A549 (cell line): ENCODE results near the gene STK16. TPM values are rescaled to one million over a fixed set of nuclear protein-coding genes. Genes with fewer than 3 reads are reported as not detected.
"Not testable (repeated sequence)": the region's sequence is repeated elsewhere in the genome, so short reads cannot be mapped to it uniquely, and the experiment has no call there.

Source experiments
- ATAC-seq, 2 experiments: fragments of 200-7000 bp in 1 of 2; fragments of >200 bp in 1 of 2; cut with Nextera tagmentation in 1 of 2; cut with Tn5 transposase in 1 of 2; 3 replicates each; pipeline versions ENCODE4 v1.8.0 to v1.9.1; 2018 to 2020; ENCODE audit warnings: mild to moderate bottlenecking in 1 of 2, moderate library complexity in 1 of 2
- CTCF ChIA-PET: fragments of 300-600 bp; sonication (Branson Sonifier 250); formaldehyde crosslinking; extraction: SDS; loops from one replicate; lab custom pipeline; 2021; ENCODE audit warnings: antibody characterized with exemption, inconsistent platforms; lab: Yijun Ruan, JAX
- POLR2A ChIA-PET: fragments of 350-600 bp; formaldehyde crosslinking; extraction: SDS; loops from one replicate; lab custom pipeline; 2021; ENCODE audit warnings: antibody characterized with exemption, inconsistent platforms; lab: Yijun Ruan, JAX
- DNase-seq, 2 experiments: peaks; one replicate each; pipeline versions ENCODE4 v3.0.0 to v3.0.0-alpha.2; 2011 to 2016; ENCODE audit warnings: low read depth in 1 of 2, low spot score in 1 of 2
- FAIRE-seq: peaks from 2 replicates; lab custom pipeline; 2011; peaks lifted over from hg19 to GRCh38; lab: Jason Lieb, UNC
- H3K27ac ChIP-seq, 2 experiments: fragments of >200 bp; sonication (Bioruptor Twin); formaldehyde crosslinking; 3 replicates each; pipeline ENCODE4 v1.5.1; 2016 to 2017
- H3K4me1 ChIP-seq: fragments of >200 bp; sonication (Bioruptor Twin); formaldehyde crosslinking; 3 replicates; pipeline ENCODE4 v1.6.1; 2016
- H3K4me2 ChIP-seq: fragments of >200 bp; sonication (Bioruptor Twin); formaldehyde crosslinking; 3 replicates; pipeline ENCODE4 v1.6.1; 2016
- H3K4me3 ChIP-seq: fragments of >200 bp; sonication (Bioruptor Twin); formaldehyde crosslinking; 3 replicates; pipeline ENCODE4 v1.5.1; 2016
- H3K9me3 ChIP-seq: fragments of >200 bp; sonication (Bioruptor Twin); formaldehyde crosslinking; 3 replicates; pipeline ENCODE4 v1.6.1; 2016
- BCL3 ChIP-seq: fragments of >200 bp; sonication (Bioruptor Twin); formaldehyde crosslinking; IDR thresholded peaks from 3 replicates; pipeline ENCODE4 v1.6.1; 2016
- CBX2 ChIP-seq: fragments of 200-600 bp; sonication (generic); IDR thresholded peaks from 2 replicates; pipeline ENCODE4 v1.6.1; 2016; ENCODE audit warnings: low read depth, mild to moderate bottlenecking, borderline replicate concordance
- CEBPB ChIP-seq, 2 experiments: fragments of >200 bp in 1 of 2; sonication (Bioruptor Twin) in 1 of 2; formaldehyde crosslinking in 1 of 2; IDR thresholded peaks; 2 replicates each; pipeline ENCODE4 v1.6.1; 2012 to 2016
- CHD2 ChIP-seq: fragments of 150-350 bp; IDR thresholded peaks from 2 replicates; pipeline ENCODE4 v1.6.1; 2014; ENCODE audit warnings: low read length; ENCODE audit not compliant: partially characterized antibody
- CHD4 ChIP-seq: fragments of 200-600 bp; sonication (generic); IDR thresholded peaks from 2 replicates; pipeline ENCODE4 v1.6.1; 2016; ENCODE audit warnings: antibody characterized with exemption, mild to moderate bottlenecking, borderline replicate concordance
- E2F6 ChIP-seq: IDR thresholded peaks from 2 replicates; pipeline ENCODE4 v1.6.1; 2012; ENCODE audit warnings: low read depth, borderline replicate concordance
- FOSB ChIP-seq: fragments of 250-450 bp; sonication (Bioruptor Pico); IDR thresholded peaks from 2 replicates; pipeline ENCODE4 v1.5.0; 2020; ENCODE audit warnings: mild to moderate bottlenecking, moderate library complexity
- JUNB ChIP-seq: fragments of >200 bp; sonication (Bioruptor Twin); formaldehyde crosslinking; IDR thresholded peaks from 2 replicates; pipeline ENCODE4 v1.6.1; 2016
- MAZ ChIP-seq: fragments of 150-350 bp; IDR thresholded peaks from 2 replicates; pipeline ENCODE4 v1.6.1; 2014; ENCODE audit warnings: antibody characterized with exemption, low read depth, low read length, borderline replicate concordance
- PHF8 ChIP-seq: fragments of 200-600 bp; sonication (generic); IDR thresholded peaks from 2 replicates; pipeline ENCODE4 v1.6.1; 2016; ENCODE audit warnings: low read depth, mild to moderate bottlenecking, antibody characterized with exemption, moderate library complexity, borderline replicate concordance
- RCOR1 ChIP-seq: fragments of 150-350 bp; IDR thresholded peaks from 2 replicates; pipeline ENCODE4 v1.6.1; 2014; ENCODE audit warnings: antibody characterized with exemption, low read length, low read depth
- REST ChIP-seq: fragments of 200-600 bp; sonication (generic); IDR thresholded peaks from 2 replicates; pipeline ENCODE4 v1.6.1; 2016; ENCODE audit warnings: antibody characterized with exemption, mild to moderate bottlenecking, moderate library complexity
- SMC3 ChIP-seq: fragments of >200 bp; sonication (Bioruptor Twin); formaldehyde crosslinking; IDR thresholded peaks from 3 replicates; pipeline ENCODE4 v1.6.1; 2018; ENCODE audit warnings: inconsistent platforms
- TFCP2L1 ChIP-seq: fragments of 250-450 bp; sonication (Bioruptor Pico); IDR thresholded peaks from 2 replicates; pipeline ENCODE4 v1.5.0; 2021; ENCODE audit warnings: mild to moderate bottlenecking
- ZNF302 ChIP-seq: fragments of 250-450 bp; sonication (Bioruptor Pico); IDR thresholded peaks from 2 replicates; pipeline ENCODE4 v1.9.0; 2021; ENCODE audit warnings: inconsistent platforms, mild to moderate bottlenecking, moderate library complexity
- WGBS: methylation state at CpG from one replicate; pipeline ENCODE4 v1.1.6; 2017; ENCODE audit errors: missing lambda C conversion rate; 5-methylcytosine and 5-hydroxymethylcytosine counted together
- polyA plus RNA-seq, 4 experiments: library from polyadenylated mRNA; depleted of rRNA in 3 of 4; stranded (reverse); fragments of >200 nt; fragmentation: RNase III in 1 of 4; extraction: RNeasy Plus Mini Kit Qiagen cat#74134 plus additional on column Dnase treatment in 1 of 4; gene quantifications; 2 replicates in 3 of 4; 3 replicates in 1 of 4; pipeline ENCODE4 v1.2.3, GENCODE V29; 2011 to 2017
- TF ChIP-seq, protein P1 (sequence below): fragments of 450-650 bp; IDR thresholded peaks from 2 replicates; pipeline ENCODE4 v1.6.1; 2014; ENCODE audit warnings: antibody characterized with exemption
- TF ChIP-seq, protein P2 (sequence below): fragments of 150-350 bp; IDR thresholded peaks from 2 replicates; pipeline ENCODE4 v1.6.1; 2014; ENCODE audit warnings: low read depth, mild to moderate bottlenecking, low read length
- TF ChIP-seq, protein P3 (sequence below): fragments of 250-450 bp; sonication (Bioruptor Pico); IDR thresholded peaks from 2 replicates; pipeline ENCODE4 v1.5.0; 2021; ENCODE audit warnings: mild to moderate bottlenecking, moderate library complexity, borderline replicate concordance

STK16 gene
- polyA plus RNA-seq, 2 of the 4 experiments (the other 2 are of a cell fraction), result 37.0 to 43.3 TPM

DNA sequence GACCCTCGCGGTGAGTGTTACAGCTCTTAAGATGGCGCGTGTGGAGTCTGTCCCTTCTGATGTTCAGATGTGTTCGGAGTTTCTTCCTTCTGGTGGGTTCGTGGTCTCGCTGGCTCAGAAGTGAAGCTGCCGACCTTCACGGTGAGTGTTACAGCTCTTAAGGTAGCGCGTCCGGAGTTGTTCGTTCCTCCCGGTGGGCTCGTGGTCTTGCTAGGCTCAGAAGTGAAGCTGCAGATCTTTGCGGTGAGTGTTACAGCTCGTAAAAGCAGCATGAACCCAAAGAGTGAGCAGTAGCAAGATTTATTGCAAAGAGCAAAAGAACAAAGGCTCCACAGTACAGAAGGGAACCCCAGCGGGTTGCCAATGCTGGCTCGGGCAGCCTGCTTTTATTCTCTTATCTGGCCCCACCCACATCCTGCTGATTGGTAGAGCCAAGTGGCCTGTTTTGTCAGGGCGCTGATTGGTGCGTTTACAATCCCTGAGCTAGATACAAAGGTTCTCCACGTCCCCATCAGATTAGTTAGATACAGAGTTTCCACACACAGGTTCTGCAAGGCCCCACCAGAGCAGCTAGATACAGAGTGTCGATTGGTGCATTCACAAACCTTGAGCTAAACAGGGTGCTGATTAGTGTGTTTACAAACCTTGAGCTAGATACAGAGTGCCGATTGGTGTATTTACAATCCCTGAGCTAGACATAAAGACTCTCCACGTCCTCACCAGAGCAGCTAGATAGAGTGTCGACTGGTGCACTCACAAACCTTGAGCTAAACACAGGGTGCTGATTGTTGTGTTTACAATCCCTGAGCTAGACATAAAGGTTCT lies 44.6 kb upstream of the STK16 start:
- ATAC-seq, POLR2A ChIA-PET, H3K4me2 ChIP-seq, FAIRE-seq, H3K4me3 ChIP-seq, DNase-seq, H3K27ac ChIP-seq, H3K9me3 ChIP-seq, H3K4me1 ChIP-seq: not testable (repeated sequence)
- WGBS, result 82% methylated on average over 24 of the region's 26 CpGs
- CTCF ChIA-PET, result interaction anchor here (0.8 to 1.9 kb wide), 3 partner anchors 21 to 41 kb away, joined by 3 to 4 read pairs (median 3); no protein-coding TSS in a partner anchor

DNA sequence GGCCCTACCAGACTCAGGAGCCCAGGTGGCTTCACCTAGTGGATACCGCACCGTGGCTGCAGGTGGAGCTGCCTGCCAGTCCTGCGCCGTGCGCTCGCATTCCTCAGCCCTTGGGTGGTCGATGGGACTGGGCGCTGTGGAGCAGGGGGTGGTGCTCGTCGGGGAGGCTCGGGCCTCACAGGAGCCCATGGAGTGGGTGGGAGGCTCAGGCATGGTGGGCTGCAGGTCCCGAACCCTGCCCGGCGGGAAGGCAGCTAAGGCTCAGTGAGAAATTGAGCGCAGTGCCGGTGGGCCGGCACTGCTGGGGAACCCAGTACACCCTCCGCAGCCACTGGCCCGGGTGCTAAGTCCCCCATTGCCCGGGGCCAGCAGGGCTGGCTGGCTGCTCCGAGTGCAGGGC lies 43.9 kb upstream of the STK16 start:
- not testable (repeated sequence) for H3K4me2 ChIP-seq, H3K4me1 ChIP-seq, ATAC-seq, H3K9me3 ChIP-seq, H3K4me3 ChIP-seq, DNase-seq, H3K27ac ChIP-seq, FAIRE-seq
- 97% methylated on average over 6 of the region's 21 CpGs for WGBS
- ChIA-PET CTCF (interaction anchor here (1.0 to 1.9 kb wide), 3 partner anchors 21 to 30 kb away, joined by 3 to 4 read pairs (median 3); no protein-coding TSS in a partner anchor), POLR2A (interaction anchor here (0.8 kb wide), 1 partner anchor 28 kb away, joined by 3 read pairs; the partner anchor contains the start of genes ANKZF1 and ATG9A)

DNA sequence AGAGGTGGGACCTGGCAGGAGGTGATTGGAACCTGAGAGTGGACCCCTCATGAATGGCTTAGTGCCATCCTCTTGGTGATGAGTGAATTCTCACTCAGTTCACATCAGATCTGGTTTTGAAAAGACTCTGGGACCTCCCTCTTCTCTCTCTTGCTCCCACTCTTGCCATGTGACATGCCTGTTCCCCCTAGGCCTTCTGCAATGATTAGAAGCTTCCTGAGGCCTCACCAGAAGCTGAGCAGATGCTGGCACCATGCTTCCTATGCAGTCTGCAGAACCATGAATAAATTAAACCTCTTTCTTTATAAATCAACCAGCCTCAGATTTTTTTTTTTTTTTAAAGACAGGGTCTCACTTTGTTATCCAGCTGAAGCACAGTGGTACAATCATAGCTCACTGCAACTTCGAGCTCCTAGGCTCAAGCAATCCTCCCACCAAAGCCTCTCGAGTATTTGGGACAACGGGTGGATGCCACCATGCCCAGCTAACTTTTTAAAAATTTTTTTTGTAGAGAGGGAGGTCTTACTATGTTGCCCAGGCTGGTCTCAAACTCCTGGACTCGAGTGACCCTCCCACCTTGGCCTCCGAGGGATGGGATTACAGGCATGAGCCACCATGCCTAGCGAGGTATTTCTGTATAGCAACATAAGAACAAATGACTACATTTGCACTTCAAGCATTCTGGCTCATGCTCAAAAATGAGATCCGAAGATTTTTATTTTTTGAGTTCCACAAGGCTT lies 40.7 kb upstream of the STK16 start:
- no peak overlapping the region for H3K4me3 ChIP-seq
- no peak for TF ChIP-seq ZNF302
- no peak for TF ChIP-seq MAZ
- TF ChIP-seq SMC3, result no peak
- TF ChIP-seq FOSB (CRISPR knock-in tag), result no peak
- no peak for TF ChIP-seq PHF8
- TF ChIP-seq CEBPB (IDR thresholded peaks at IDR 0.05), result no peak
- TF ChIP-seq E2F6, result no peak
- TF ChIP-seq TFCP2L1 (CRISPR knock-in tag), result no peak
- TF ChIP-seq, protein P1, sequence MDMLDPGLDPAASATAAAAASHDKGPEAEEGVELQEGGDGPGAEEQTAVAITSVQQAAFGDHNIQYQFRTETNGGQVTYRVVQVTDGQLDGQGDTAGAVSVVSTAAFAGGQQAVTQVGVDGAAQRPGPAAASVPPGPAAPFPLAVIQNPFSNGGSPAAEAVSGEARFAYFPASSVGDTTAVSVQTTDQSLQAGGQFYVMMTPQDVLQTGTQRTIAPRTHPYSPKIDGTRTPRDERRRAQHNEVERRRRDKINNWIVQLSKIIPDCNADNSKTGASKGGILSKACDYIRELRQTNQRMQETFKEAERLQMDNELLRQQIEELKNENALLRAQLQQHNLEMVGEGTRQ, result no peak
- TF ChIP-seq RCOR1, result no peak
- no peak for TF ChIP-seq CHD4
- TF ChIP-seq, protein P2, sequence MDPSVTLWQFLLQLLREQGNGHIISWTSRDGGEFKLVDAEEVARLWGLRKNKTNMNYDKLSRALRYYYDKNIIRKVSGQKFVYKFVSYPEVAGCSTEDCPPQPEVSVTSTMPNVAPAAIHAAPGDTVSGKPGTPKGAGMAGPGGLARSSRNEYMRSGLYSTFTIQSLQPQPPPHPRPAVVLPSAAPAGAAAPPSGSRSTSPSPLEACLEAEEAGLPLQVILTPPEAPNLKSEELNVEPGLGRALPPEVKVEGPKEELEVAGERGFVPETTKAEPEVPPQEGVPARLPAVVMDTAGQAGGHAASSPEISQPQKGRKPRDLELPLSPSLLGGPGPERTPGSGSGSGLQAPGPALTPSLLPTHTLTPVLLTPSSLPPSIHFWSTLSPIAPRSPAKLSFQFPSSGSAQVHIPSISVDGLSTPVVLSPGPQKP, result no peak
- no peak for TF ChIP-seq REST
- no peak for TF ChIP-seq CHD2
- TF ChIP-seq CBX2, result no peak
- TF ChIP-seq, protein P3, sequence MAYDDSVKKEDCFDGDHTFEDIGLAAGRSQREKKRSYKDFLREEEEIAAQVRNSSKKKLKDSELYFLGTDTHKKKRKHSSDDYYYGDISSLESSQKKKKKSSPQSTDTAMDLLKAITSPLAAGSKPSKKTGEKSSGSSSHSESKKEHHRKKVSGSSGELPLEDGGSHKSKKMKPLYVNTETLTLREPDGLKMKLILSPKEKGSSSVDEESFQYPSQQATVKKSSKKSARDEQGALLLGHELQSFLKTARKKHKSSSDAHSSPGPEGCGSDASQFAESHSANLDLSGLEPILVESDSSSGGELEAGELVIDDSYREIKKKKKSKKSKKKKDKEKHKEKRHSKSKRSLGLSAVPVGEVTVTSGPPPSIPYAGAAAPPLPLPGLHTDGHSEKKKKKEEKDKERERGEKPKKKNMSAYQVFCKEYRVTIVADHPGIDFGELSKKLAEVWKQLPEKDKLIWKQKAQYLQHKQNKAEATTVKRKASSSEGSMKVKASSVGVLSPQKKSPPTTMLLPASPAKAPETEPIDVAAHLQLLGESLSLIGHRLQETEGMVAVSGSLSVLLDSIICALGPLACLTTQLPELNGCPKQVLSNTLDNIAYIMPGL, result no peak
- TF ChIP-seq BCL3, result no peak
- TF ChIP-seq JUNB, result no peak
- H3K4me2 ChIP-seq, result no peak overlapping the region
- no peak overlapping the region for H3K27ac ChIP-seq
- ChIA-PET CTCF (interaction anchor here (1.7 to 2.4 kb wide), 3 partner anchors 45 to 94 kb away, joined by 6 to 8 read pairs (median 8); no protein-coding TSS in a partner anchor), POLR2A (no interaction called here)
- ATAC-seq, result no peak
- FAIRE-seq, result no peak
- DNase-seq, result no peak
- H3K9me3 ChIP-seq, result peaks cover 3% of the 10 kb centered on the region; the same call in 1 of the 3 replicates
- WGBS, result 70% methylated on average over 7 of the region's 7 CpGs
- peaks cover 16% of the 10 kb centered on the region for H3K4me1 ChIP-seq
